Thymus (tissue), 11 donors: ENCODE results near the gene CUL3. TPM values are rescaled to one million over a fixed set of nuclear protein-coding genes. Genes with fewer than 3 reads are reported as not detected.
"Not testable (repeated sequence)": the region's sequence is repeated elsewhere in the genome, so short reads cannot be mapped to it uniquely, and the experiment has no call there.

Source experiments
- DNase-seq, 9 donors: peaks; one replicate each; pipeline ENCODE4 v3.0.0-alpha.2; 2013; ENCODE audit warnings: low spot score in 9 of 9, low read depth in 6 of 9, missing footprints in 1 of 9
- H3K27ac ChIP-seq, 2 donors: one replicate each; pipeline ENCODE4 v1.5.1; 2013; ENCODE audit warnings: control low read depth in 1 of 2, low read depth in 1 of 2, low read length in 1 of 2, mild to moderate bottlenecking in 1 of 2, moderate library complexity in 1 of 2
- H3K27me3 ChIP-seq, 2 donors: one replicate each; pipeline ENCODE4 v1.5.1; 2013; ENCODE audit warnings: low read length in 1 of 2; ENCODE audit not compliant: control insufficient read depth in 2 of 2, insufficient read depth in 1 of 2
- H3K36me3 ChIP-seq, 2 donors: one replicate each; pipeline ENCODE4 v1.5.1; 2013; ENCODE audit warnings: low read length in 1 of 2, mild to moderate bottlenecking in 1 of 2, moderate library complexity in 1 of 2; ENCODE audit not compliant: control insufficient read depth in 2 of 2, insufficient read depth in 2 of 2
- H3K4me1 ChIP-seq, 2 donors: one replicate each; pipeline ENCODE4 v1.5.1; 2013; ENCODE audit warnings: low read length in 2 of 2; ENCODE audit not compliant: control insufficient read depth in 2 of 2, insufficient read depth in 2 of 2
- H3K4me3 ChIP-seq, 2 donors: one replicate each; pipeline ENCODE4 v1.5.1; 2013; ENCODE audit warnings: low read length in 2 of 2, control low read depth in 1 of 2, mild to moderate bottlenecking in 1 of 2
- H3K9me3 ChIP-seq, 2 donors: one replicate each; pipeline ENCODE4 v1.5.1; 2013; ENCODE audit warnings: low read length in 1 of 2, mild to moderate bottlenecking in 1 of 2; ENCODE audit not compliant: control insufficient read depth in 2 of 2, insufficient read depth in 1 of 2
- WGBS: extraction: QIAGEN DNeasy Blood & Tissue Kit; methylation state at CpG from one replicate; pipeline ENCODE4 v1.1.7; 2013; 5-methylcytosine and 5-hydroxymethylcytosine counted together
- polyA plus RNA-seq: library from polyadenylated mRNA; stranded (reverse); fragments of 200-250 nt; gene quantifications from one replicate; pipeline ENCODE4 v1.2.3, GENCODE V29; 2013
- total RNA-seq: library from RNA; stranded (reverse); fragments of 120-200 nt; gene quantifications from one replicate; pipeline ENCODE4 v1.2.4, GENCODE V29; 2013
- donor health status: healthy.

Gene CUL3
- total and polyA plus RNA-seq, 2 donors = 67.3 to 134 TPM

GRCh38 chr2:224586127-224586695 lies 1.0 kb upstream of the CUL3 start:
- no peaks in the 10 kb centered on the region for H3K27me3 ChIP-seq
- peaks cover 8 to 18% of the 10 kb centered on the region in 2 donors for H3K4me1 ChIP-seq
- peaks cover 0 to 8% of the 10 kb centered on the region in 2 donors for H3K36me3 ChIP-seq
- no peaks in the 10 kb centered on the region for H3K9me3 ChIP-seq
- peak in 1 of 9 donors; percentile 31 for DNase-seq
- peak overlapping the region; percentile 61 to 73 for H3K27ac ChIP-seq
- WGBS = 4% methylated on average over 7 of the region's 7 CpGs
- peak overlapping the region; percentile 64 to 91 for H3K4me3 ChIP-seq

- peaks cover 8 to 19% of the 10 kb centered on the region in 2 donors for H3K4me1 ChIP-seq
- WGBS = under 1% methylated on average over 62 of the region's 62 CpGs
- DNase-seq = peak in 6 of 9 donors; percentile 30 to 72 (median 46)
- H3K4me3 ChIP-seq = peak overlapping the region; percentile 63 to 91
- H3K27me3 ChIP-seq = no peaks in the 10 kb centered on the region
- H3K9me3 ChIP-seq = no peaks in the 10 kb centered on the region
- H3K27ac ChIP-seq = peak overlapping the region; percentile 81 to 96
- peaks cover 0 to 8% of the 10 kb centered on the region in 2 donors for H3K36me3 ChIP-seq
These were observed 365 bp downstream of the CUL3 start for GRCh38 chr2:224584785-224585210.

- Histone ChIP-seq H3K36me3 (peaks cover 0 to 8% of the 10 kb centered on the region in 2 donors), H3K4me1 (peaks cover 14 to 23% of the 10 kb centered on the region in 2 donors), H3K4me3 (peak overlapping the region; percentile 89 to 91), H3K27ac (peak overlapping the region; percentile 59 to 96), H3K27me3 (no peaks in the 10 kb centered on the region), H3K9me3 (no peaks in the 10 kb centered on the region)
- under 1% methylated on average over 50 of the region's 50 CpGs for WGBS
- peak in 5 of 9 donors; percentile 16 to 56 (median 26) for DNase-seq
These were observed 915 bp downstream of the CUL3 start for GRCh38 chr2:224584111-224584784.

- H3K36me3 ChIP-seq, H3K27ac ChIP-seq, H3K9me3 ChIP-seq, H3K27me3 ChIP-seq, DNase-seq: not testable (repeated sequence)
- WGBS = 98% methylated on average over 14 of the region's 14 CpGs
- H3K4me3 ChIP-seq = peak overlapping the region; percentile 89 to 91
- peaks cover 15 to 23% of the 10 kb centered on the region in 2 donors for H3K4me1 ChIP-seq
These were observed 2.1 kb downstream of the CUL3 start for GRCh38 chr2:224583033-224583432.

- no peaks in the 10 kb centered on the region for H3K9me3 ChIP-seq
- H3K4me1 ChIP-seq = peaks cover 26 to 28% of the 10 kb centered on the region in 2 donors
- H3K27ac ChIP-seq = no peak overlapping the region
- no peak for DNase-seq
- H3K4me3 ChIP-seq = no peak overlapping the region
- no peaks in the 10 kb centered on the region for H3K27me3 ChIP-seq
- 97% methylated on average over 12 of the region's 12 CpGs for WGBS
- peaks cover 0 to 8% of the 10 kb centered on the region in 2 donors for H3K36me3 ChIP-seq
These were observed 4.9 kb downstream of the CUL3 start for GRCh38 chr2:224580248-224580647.

- peak overlapping the region in 1 of 2 donors; percentile 27 for H3K27ac ChIP-seq
- peak in 1 of 9 donors; percentile 13 for DNase-seq
- no peaks in the 10 kb centered on the region for H3K27me3 ChIP-seq
- H3K36me3 ChIP-seq = peaks cover 0 to 8% of the 10 kb centered on the region in 2 donors
- H3K4me3 ChIP-seq = no peak overlapping the region
- no peaks in the 10 kb centered on the region for H3K9me3 ChIP-seq
- H3K4me1 ChIP-seq = peaks cover 28 to 32% of the 10 kb centered on the region in 2 donors
- 17% methylated on average over 2 of the region's 2 CpGs for WGBS
These were observed 5.8 kb downstream of the CUL3 start for GRCh38 chr2:224579411-224579810.

GRCh38 chr2:224577541-224577940 lies 7.6 kb downstream of the CUL3 start:
- H3K27ac ChIP-seq = no peak overlapping the region
- peaks cover 0 to 4% of the 10 kb centered on the region in 2 donors for H3K36me3 ChIP-seq
- no peak overlapping the region for H3K4me3 ChIP-seq
- 96% methylated on average over 2 of the region's 2 CpGs for WGBS
- peaks cover 22 to 27% of the 10 kb centered on the region in 2 donors for H3K4me1 ChIP-seq
- no peaks in the 10 kb centered on the region for H3K9me3 ChIP-seq
- no peaks in the 10 kb centered on the region for H3K27me3 ChIP-seq
- DNase-seq = no peak

- WGBS = 50% methylated on average over 5 of the region's 5 CpGs
- peaks cover 20 to 23% of the 10 kb centered on the region in 2 donors for H3K4me1 ChIP-seq
These were observed 9.0 kb downstream of the CUL3 start for GRCh38 chr2:224576088-224576715.

More at GRCh38 chr2:224576088-224576715, 9.0 kb downstream of the CUL3 start:
- Histone ChIP-seq H3K4me3 (no peak overlapping the region), H3K36me3 (no peaks in the 10 kb centered on the region), H3K9me3 (no peaks in the 10 kb centered on the region), H3K27me3 (no peaks in the 10 kb centered on the region), H3K27ac (no peak overlapping the region)
- peak in 1 of 9 donors; percentile 10 for DNase-seq
